ENCODE results near the gene COL19A1.
A peak's percentile ranks its signal among the peaks of the same experiment; 100 is the strongest.
"Not testable (repeated sequence)": the region's sequence is repeated elsewhere in the genome, so short reads cannot be mapped to it uniquely, and the experiment has no call there.

The COL19A1 gene

GRCh38 chr6:69953491-69953890 is 87.1 kb downstream of the COL19A1 start:
- no peak for DNase-seq (ENCODE audit: low read depth)
- H3K4me3 ChIP-seq (ENCODE audit: control insufficient read depth, low read depth, low read length), result no peak overlapping the region
- no peak for TF ChIP-seq CTCF (conservative IDR thresholded peaks at IDR 0.05; ENCODE audit: control insufficient read depth, insufficient read depth, low read depth, low read length)

- TF ChIP-seq CTCF (conservative IDR thresholded peaks at IDR 0.05; ENCODE audit: control insufficient read depth, insufficient read depth, low read depth, low read length), result no peak
- DNase-seq (ENCODE audit: low read depth), result no peak
- H3K4me3 ChIP-seq (ENCODE audit: control insufficient read depth, low read depth, low read length), result no peak overlapping the region
These were observed 88.4 kb downstream of the COL19A1 start for GRCh38 chr6:69954733-69955132.

- DNase-seq (ENCODE audit: low read depth), result peak; percentile 8
- no peak for TF ChIP-seq CTCF (conservative IDR thresholded peaks at IDR 0.05; ENCODE audit: control insufficient read depth, insufficient read depth, low read depth, low read length)
- H3K4me3 ChIP-seq (ENCODE audit: control insufficient read depth, low read depth, low read length), result no peak overlapping the region
These were observed 91.7 kb downstream of the COL19A1 start for GRCh38 chr6:69957985-69958559.

GRCh38 chr6:69958978-69959377 is 92.6 kb downstream of the COL19A1 start:
- no peak for DNase-seq (ENCODE audit: low read depth)
- no peak overlapping the region for H3K4me3 ChIP-seq (ENCODE audit: control insufficient read depth, low read depth, low read length)

GRCh38 chr6:69965974-69966373 is 99.6 kb downstream of the COL19A1 start:
- H3K4me3 ChIP-seq (ENCODE audit: control insufficient read depth, low read depth, low read length); DNase-seq (ENCODE audit: low read depth): not testable (repeated sequence)

More at GRCh38 chr6:69958978-69959377, 92.6 kb downstream of the COL19A1 start:
- TF ChIP-seq CTCF (conservative IDR thresholded peaks at IDR 0.05; ENCODE audit: control insufficient read depth, insufficient read depth, low read depth, low read length), result no peak

GRCh38 chr6:69973138-69973537 is 106.8 kb downstream of the COL19A1 start:
- TF ChIP-seq CTCF (conservative IDR thresholded peaks at IDR 0.05; ENCODE audit: control insufficient read depth, insufficient read depth, low read depth, low read length), result no peak
- no peak for DNase-seq (ENCODE audit: low read depth)
- no peak overlapping the region for H3K4me3 ChIP-seq (ENCODE audit: control insufficient read depth, low read depth, low read length)

GRCh38 chr6:69973763-69974162 is 107.4 kb downstream of the COL19A1 start:
- TF ChIP-seq CTCF (conservative IDR thresholded peaks at IDR 0.05; ENCODE audit: control insufficient read depth, insufficient read depth, low read depth, low read length), result no peak
- DNase-seq (ENCODE audit: low read depth), result no peak
- no peak overlapping the region for H3K4me3 ChIP-seq (ENCODE audit: control insufficient read depth, low read depth, low read length)
